Measurements from ENCODE around the gene LUZP1. TPM values are rescaled to one million over a fixed set of nuclear protein-coding genes. Genes with fewer than 3 reads are reported as not detected.

The LUZP1 gene
- total RNA-seq, 1 experiment from 2014 or later = 43.4 TPM

- no peak for ATAC-seq
- Mint-ChIP-seq H3K27ac (no peak overlapping the region), H3K9me3 (no peaks in the 10 kb centered on the region), H3K27me3 (ENCODE audit: low read depth) (no peaks in the 10 kb centered on the region), H3K36me3 (peaks cover 46% of the 10 kb centered on the region), H3K4me3 (no peak overlapping the region), H3K4me1 (no peaks in the 10 kb centered on the region)
- TF ChIP-seq ATF3 (CRISPR knock-in tag; conservative IDR thresholded peaks at IDR 0.05) = no peak
- TF ChIP-seq RELA (CRISPR knock-in tag; IDR thresholded peaks at IDR 0.05; ENCODE audit: borderline replicate concordance) = no peak
- TF ChIP-seq SMAD3 (CRISPR knock-in tag; IDR thresholded peaks at IDR 0.05; ENCODE audit: borderline replicate concordance) = no peak
- TF ChIP-seq, protein P1, sequence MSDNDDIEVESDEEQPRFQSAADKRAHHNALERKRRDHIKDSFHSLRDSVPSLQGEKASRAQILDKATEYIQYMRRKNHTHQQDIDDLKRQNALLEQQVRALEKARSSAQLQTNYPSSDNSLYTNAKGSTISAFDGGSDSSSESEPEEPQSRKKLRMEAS (CRISPR knock-in tag; IDR thresholded peaks at IDR 0.05) = no peak
- TF ChIP-seq SMAD4 (CRISPR knock-in tag; IDR thresholded peaks at IDR 0.05) = no peak
- TF ChIP-seq JUN (CRISPR knock-in tag; IDR thresholded peaks at IDR 0.05) = no peak
- TF ChIP-seq AFF4 (CRISPR knock-in tag; IDR thresholded peaks at IDR 0.05; ENCODE audit: borderline replicate concordance) = no peak
- no peak for TF ChIP-seq ZNF317 (CRISPR knock-in tag; IDR thresholded peaks at IDR 0.05; ENCODE audit: borderline replicate concordance, low read depth)
- no peak for TF ChIP-seq CBFB (CRISPR knock-in tag; IDR thresholded peaks at IDR 0.05; ENCODE audit: low read depth)
- no peak for TF ChIP-seq ARID4B (CRISPR knock-in tag; IDR thresholded peaks at IDR 0.05; ENCODE audit: borderline replicate concordance)
- TF ChIP-seq, protein P2, sequence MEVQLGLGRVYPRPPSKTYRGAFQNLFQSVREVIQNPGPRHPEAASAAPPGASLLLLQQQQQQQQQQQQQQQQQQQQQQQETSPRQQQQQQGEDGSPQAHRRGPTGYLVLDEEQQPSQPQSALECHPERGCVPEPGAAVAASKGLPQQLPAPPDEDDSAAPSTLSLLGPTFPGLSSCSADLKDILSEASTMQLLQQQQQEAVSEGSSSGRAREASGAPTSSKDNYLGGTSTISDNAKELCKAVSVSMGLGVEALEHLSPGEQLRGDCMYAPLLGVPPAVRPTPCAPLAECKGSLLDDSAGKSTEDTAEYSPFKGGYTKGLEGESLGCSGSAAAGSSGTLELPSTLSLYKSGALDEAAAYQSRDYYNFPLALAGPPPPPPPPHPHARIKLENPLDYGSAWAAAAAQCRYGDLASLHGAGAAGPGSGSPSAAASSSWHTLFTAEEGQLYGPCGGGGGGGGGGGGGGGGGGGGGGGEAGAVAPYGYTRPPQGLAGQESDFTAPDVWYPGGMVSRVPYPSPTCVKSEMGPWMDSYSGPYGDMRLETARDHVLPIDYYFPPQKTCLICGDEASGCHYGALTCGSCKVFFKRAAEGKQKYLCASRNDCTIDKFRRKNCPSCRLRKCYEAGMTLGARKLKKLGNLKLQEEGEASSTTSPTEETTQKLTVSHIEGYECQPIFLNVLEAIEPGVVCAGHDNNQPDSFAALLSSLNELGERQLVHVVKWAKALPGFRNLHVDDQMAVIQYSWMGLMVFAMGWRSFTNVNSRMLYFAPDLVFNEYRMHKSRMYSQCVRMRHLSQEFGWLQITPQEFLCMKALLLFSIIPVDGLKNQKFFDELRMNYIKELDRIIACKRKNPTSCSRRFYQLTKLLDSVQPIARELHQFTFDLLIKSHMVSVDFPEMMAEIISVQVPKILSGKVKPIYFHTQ (CRISPR knock-in tag; IDR thresholded peaks at IDR 0.05) = no peak
- no peak for TF ChIP-seq RORB (CRISPR knock-in tag; IDR thresholded peaks at IDR 0.05)
- TF ChIP-seq, protein P3, sequence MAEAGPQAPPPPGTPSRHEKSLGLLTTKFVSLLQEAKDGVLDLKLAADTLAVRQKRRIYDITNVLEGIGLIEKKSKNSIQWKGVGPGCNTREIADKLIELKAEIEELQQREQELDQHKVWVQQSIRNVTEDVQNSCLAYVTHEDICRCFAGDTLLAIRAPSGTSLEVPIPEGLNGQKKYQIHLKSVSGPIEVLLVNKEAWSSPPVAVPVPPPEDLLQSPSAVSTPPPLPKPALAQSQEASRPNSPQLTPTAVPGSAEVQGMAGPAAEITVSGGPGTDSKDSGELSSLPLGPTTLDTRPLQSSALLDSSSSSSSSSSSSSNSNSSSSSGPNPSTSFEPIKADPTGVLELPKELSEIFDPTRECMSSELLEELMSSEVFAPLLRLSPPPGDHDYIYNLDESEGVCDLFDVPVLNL (CRISPR knock-in tag; IDR thresholded peaks at IDR 0.05; ENCODE audit: borderline replicate concordance, low read depth) = no peak
- TF ChIP-seq NR2C2 (CRISPR knock-in tag; IDR thresholded peaks at IDR 0.05) = no peak
- no peak for TF ChIP-seq NR1H2 (CRISPR knock-in tag; IDR thresholded peaks at IDR 0.05)
- TF ChIP-seq GABPB1 (CRISPR knock-in tag; IDR thresholded peaks at IDR 0.05) = no peak
- no peak for TF ChIP-seq PRRX2 (CRISPR knock-in tag; IDR thresholded peaks at IDR 0.05)
- TF ChIP-seq IRF2 (CRISPR knock-in tag; IDR thresholded peaks at IDR 0.05; ENCODE audit: borderline replicate concordance, low read depth) = no peak
- TF ChIP-seq TEAD1 (CRISPR knock-in tag; IDR thresholded peaks at IDR 0.05) = no peak
- TF ChIP-seq TCF7 (CRISPR knock-in tag; IDR thresholded peaks at IDR 0.05; ENCODE audit: low read depth) = no peak
- POLR2A ChIA-PET = no interaction called here
- DNase-seq (ENCODE audit: low spot score) = no peak
- CTCF ChIA-PET = interaction anchor here (1.0 to 3.2 kb wide), 2 partner anchors 92 kb away, joined by 3 to 25 read pairs; no protein-coding TSS in a partner anchor
Observed at GRCh38 chr1:23092447-23092846, 76.2 kb downstream of the LUZP1 start.
